Hematopoietic multipotent progenitor cell treated with erythropoietin and hydrocortisone succinate and interleukin-3 and kit ligand, for 15 days (in vitro differentiated cells): Measurements from ENCODE around the gene CYP4A11.
"Not testable (repeated sequence)": the region's sequence is repeated elsewhere in the genome, so short reads cannot be mapped to it uniquely, and the experiment has no call there.

Experiments
- DNase-seq: peaks from one replicate; pipeline ENCODE4 v3.0.0-alpha.2; 2015; ENCODE audit warnings: low spot score

The CYP4A11 gene

GRCh38 chr1:46941135-46941694 lies at the start of gene CYP4A11:
CYP4A11 (minus strand) TSS chr1:46941476; CDS start chr1:46941433, 43 bp downstream.
- DNase-seq = no peak

GRCh38 chr1:46990541-46990940 lies 49.3 kb upstream of the CYP4A11 start:
- not testable (repeated sequence) for DNase-seq

GRCh38 chr1:46983830-46984586 lies 42.7 kb upstream of the CYP4A11 start:
- no peak for DNase-seq

- no peak for DNase-seq
Observed at GRCh38 chr1:46983166-46983829, 42.0 kb upstream of the CYP4A11 start.

GRCh38 chr1:46969014-46969619 lies 27.8 kb upstream of the CYP4A11 start:
- no peak for DNase-seq

- not testable (repeated sequence) for DNase-seq
Observed at GRCh38 chr1:46962272-46962671, 21.0 kb upstream of the CYP4A11 start.

- no peak for DNase-seq
Observed at GRCh38 chr1:46961066-46961758, 19.9 kb upstream of the CYP4A11 start.

- no peak for DNase-seq
Observed at GRCh38 chr1:46960250-46960649, 19.0 kb upstream of the CYP4A11 start.

- DNase-seq = not testable (repeated sequence)
Observed at GRCh38 chr1:46955116-46955515, 13.8 kb upstream of the CYP4A11 start.

- DNase-seq = not testable (repeated sequence)
Observed at GRCh38 chr1:46953847-46954246, 12.6 kb upstream of the CYP4A11 start.

- not testable (repeated sequence) for DNase-seq
Observed at GRCh38 chr1:46949417-46949666, 8.1 kb upstream of the CYP4A11 start.

GRCh38 chr1:46948629-46949416 lies 7.5 kb upstream of the CYP4A11 start:
- DNase-seq = no peak

GRCh38 chr1:46947706-46948105 lies 6.4 kb upstream of the CYP4A11 start:
- not testable (repeated sequence) for DNase-seq

- no peak for DNase-seq
Observed at GRCh38 chr1:46942086-46942485, 810 bp upstream of the CYP4A11 start.

- no peak for DNase-seq
Observed at GRCh38 chr1:46940307-46940706, 969 bp downstream of the CYP4A11 start.

- DNase-seq = no peak
Observed at GRCh38 chr1:46937270-46937669, 4.0 kb downstream of the CYP4A11 start.

- no peak for DNase-seq
Observed at GRCh38 chr1:46936788-46937187, 4.5 kb downstream of the CYP4A11 start.

GRCh38 chr1:46934852-46935251 lies 6.4 kb downstream of the CYP4A11 start:
- not testable (repeated sequence) for DNase-seq

GRCh38 chr1:46932020-46932419 lies 9.3 kb downstream of the CYP4A11 start:
- DNase-seq = not testable (repeated sequence)

GRCh38 chr1:46931151-46931550 lies 10.1 kb downstream of the CYP4A11 start:
- no peak for DNase-seq

GRCh38 chr1:46927249-46927835 lies 13.9 kb downstream of the CYP4A11 start:
- no peak for DNase-seq
